Measurements from ENCODE around the gene PLBD2. TPM values are rescaled to one million over a fixed set of nuclear protein-coding genes. Genes with fewer than 3 reads are reported as not detected.

PLBD2 gene
- total RNA-seq, 3 donors from 2014 or later = 14.3 to 27.8 (median 25.9) TPM

- Histone ChIP-seq H3K4me3 (no peak overlapping the region), H3K4me1 (ENCODE audit: low read depth) (no peaks in the 10 kb centered on the region), H3K36me3 (ENCODE audit: low read depth) (no peaks in the 10 kb centered on the region), H3K9me3 (no peaks in the 10 kb centered on the region)
- TF ChIP-seq, protein P1, sequence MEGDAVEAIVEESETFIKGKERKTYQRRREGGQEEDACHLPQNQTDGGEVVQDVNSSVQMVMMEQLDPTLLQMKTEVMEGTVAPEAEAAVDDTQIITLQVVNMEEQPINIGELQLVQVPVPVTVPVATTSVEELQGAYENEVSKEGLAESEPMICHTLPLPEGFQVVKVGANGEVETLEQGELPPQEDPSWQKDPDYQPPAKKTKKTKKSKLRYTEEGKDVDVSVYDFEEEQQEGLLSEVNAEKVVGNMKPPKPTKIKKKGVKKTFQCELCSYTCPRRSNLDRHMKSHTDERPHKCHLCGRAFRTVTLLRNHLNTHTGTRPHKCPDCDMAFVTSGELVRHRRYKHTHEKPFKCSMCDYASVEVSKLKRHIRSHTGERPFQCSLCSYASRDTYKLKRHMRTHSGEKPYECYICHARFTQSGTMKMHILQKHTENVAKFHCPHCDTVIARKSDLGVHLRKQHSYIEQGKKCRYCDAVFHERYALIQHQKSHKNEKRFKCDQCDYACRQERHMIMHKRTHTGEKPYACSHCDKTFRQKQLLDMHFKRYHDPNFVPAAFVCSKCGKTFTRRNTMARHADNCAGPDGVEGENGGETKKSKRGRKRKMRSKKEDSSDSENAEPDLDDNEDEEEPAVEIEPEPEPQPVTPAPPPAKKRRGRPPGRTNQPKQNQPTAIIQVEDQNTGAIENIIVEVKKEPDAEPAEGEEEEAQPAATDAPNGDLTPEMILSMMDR (IDR thresholded peaks at IDR 0.05) = no peak
- ATAC-seq (no peak), DNase-seq (no peak)
- intact Hi-C loops (cut with DNase I, micrococcal nuclease) = no loop called here
Measured at GRCh38 chr12:113384778-113385177, 26.4 kb downstream of the PLBD2 start.

DNA sequence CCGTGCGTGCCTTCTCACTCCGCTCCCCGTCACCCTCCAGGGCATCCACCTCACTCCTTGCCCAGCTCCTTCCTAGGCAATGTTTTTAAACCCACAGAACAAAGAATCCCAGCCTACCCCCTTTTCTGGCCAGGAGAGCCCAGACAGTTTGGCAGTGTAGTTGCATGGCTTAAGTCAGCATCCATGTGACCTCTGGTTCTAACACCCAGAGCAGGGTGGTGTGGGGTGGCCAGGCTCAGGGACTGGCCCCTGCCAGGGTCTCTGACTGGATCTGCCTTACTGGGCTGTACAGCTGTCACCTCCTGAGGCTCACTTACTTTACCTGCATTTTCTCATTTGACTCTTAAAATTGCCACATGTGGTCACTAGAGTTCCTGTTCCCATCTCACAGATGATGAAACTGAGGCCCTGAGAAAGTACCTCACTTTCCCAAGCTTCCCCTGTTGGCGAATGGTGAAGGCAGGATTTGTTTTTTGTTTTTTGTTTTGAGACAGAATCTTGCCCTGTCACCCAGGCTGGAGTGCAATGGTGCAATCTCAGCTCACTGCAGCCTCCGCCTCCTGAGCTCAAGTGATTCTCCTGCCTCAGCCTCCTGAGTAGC is 27.0 kb downstream of the PLBD2 start:
- TF ChIP-seq, protein P1 (IDR thresholded peaks at IDR 0.05) = no peak
- Histone ChIP-seq H3K4me3 (no peak overlapping the region), H3K4me1 (ENCODE audit: low read depth) (no peaks in the 10 kb centered on the region), H3K9me3 (no peaks in the 10 kb centered on the region), H3K36me3 (ENCODE audit: low read depth) (no peaks in the 10 kb centered on the region)
- intact Hi-C loops (cut with DNase I, micrococcal nuclease) = no loop called here
- no peak for DNase-seq
- no peak for ATAC-seq

GRCh38 chr12:113386866-113387566 is 28.6 kb downstream of the PLBD2 start:
- ATAC-seq (no peak), DNase-seq (no peak)
- Histone ChIP-seq H3K4me3 (no peak overlapping the region), H3K36me3 (ENCODE audit: low read depth) (no peaks in the 10 kb centered on the region), H3K9me3 (no peaks in the 10 kb centered on the region), H3K4me1 (ENCODE audit: low read depth) (no peaks in the 10 kb centered on the region)
- TF ChIP-seq, protein P1 (IDR thresholded peaks at IDR 0.05) = no peak
- intact Hi-C loops (cut with DNase I, micrococcal nuclease) = no loop called here

GRCh38 chr12:113387631-113388030 is 29.2 kb downstream of the PLBD2 start:
- TF ChIP-seq, protein P1 (IDR thresholded peaks at IDR 0.05) = no peak
- no peak for ATAC-seq
- intact Hi-C loops (cut with DNase I, micrococcal nuclease) = no loop called here
- Histone ChIP-seq H3K9me3 (no peaks in the 10 kb centered on the region), H3K4me1 (ENCODE audit: low read depth) (no peaks in the 10 kb centered on the region), H3K4me3 (no peak overlapping the region), H3K36me3 (ENCODE audit: low read depth) (no peaks in the 10 kb centered on the region)
- no peak for DNase-seq

GRCh38 chr12:113388351-113388750 is 30.0 kb downstream of the PLBD2 start:
- DNase-seq (no peak), ATAC-seq (no peak)
- Histone ChIP-seq H3K36me3 (ENCODE audit: low read depth) (no peaks in the 10 kb centered on the region), H3K9me3 (no peaks in the 10 kb centered on the region), H3K4me1 (ENCODE audit: low read depth) (no peaks in the 10 kb centered on the region), H3K4me3 (no peak overlapping the region)
- intact Hi-C loops (cut with DNase I, micrococcal nuclease) = no loop called here
- TF ChIP-seq, protein P1 (IDR thresholded peaks at IDR 0.05) = no peak

Data from mucosa of descending colon (tissue), 3 donors.